Bone marrow (tissue), 2 donors: ENCODE data around the gene UBL3.

Source experiments
- DNase-seq, 2 donors: peaks; one replicate each; lab custom pipeline; 2025; lab: John Stamatoyannopoulos, UW

The UBL3 gene

DNA sequence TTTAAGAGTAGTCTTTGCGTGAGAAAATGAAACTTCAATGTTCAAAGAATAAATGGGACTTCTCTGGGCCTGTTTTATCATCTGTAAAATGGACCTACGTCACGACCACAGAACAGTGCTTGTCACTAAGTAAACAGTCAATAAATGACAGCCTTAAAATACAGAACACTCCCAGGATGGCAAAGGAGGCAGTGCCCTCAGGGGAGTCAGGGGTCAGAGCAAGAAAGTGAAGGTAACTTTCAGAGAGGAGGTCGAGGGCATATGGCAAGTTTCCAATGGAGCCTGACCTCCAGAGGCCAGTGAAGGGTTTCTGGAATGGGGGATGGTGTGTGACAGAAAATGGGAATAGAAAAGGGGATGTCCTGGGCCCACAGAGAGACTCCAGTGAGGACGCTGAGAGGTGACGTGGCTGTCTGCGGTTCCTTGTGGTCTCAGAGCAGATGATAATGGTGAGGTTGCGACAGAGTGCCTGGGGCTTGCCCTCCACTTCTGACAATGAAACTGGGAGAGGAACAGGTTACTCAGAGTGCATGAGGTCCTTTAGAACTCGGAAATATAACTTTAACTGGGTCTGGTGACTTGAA is 91.8 kb downstream of the UBL3 start:
- DNase-seq: peak; percentile 56 to 64

DNA sequence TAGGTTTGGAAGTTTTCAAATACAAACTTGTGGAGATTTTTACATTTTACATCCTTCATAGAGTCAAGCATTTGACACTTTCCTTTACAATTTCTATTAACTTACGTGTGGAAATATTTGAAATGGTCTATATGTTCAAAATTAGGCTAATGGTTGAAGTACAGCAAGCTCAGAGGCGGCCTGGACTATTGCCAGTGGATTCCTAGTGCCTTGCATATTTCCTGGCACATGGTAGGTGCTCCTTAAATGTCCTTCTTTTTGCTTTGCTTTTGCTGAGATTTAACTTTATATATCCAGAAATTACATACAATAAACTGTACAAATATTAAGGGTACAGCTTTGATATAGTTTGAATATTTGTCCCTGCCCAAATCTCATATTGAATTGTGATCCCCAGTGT is 93.9 kb downstream of the UBL3 start:
- no peak for DNase-seq

DNA sequence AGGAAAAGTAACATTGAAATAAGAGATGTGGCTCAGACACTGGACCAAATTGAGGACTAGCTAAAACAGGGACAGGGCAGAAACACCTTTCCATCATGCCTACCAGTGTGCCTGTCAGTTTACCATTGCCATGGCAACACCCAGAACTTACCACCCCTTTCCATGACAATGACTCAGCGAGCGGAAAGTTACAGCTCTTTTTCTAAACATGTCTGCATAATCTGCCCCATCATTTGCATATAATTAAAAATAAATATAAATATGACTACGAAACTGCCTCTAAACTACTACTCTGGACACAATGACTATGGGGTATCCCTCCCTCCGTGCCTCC is 96.0 kb downstream of the UBL3 start:
- DNase-seq: no peak

DNA sequence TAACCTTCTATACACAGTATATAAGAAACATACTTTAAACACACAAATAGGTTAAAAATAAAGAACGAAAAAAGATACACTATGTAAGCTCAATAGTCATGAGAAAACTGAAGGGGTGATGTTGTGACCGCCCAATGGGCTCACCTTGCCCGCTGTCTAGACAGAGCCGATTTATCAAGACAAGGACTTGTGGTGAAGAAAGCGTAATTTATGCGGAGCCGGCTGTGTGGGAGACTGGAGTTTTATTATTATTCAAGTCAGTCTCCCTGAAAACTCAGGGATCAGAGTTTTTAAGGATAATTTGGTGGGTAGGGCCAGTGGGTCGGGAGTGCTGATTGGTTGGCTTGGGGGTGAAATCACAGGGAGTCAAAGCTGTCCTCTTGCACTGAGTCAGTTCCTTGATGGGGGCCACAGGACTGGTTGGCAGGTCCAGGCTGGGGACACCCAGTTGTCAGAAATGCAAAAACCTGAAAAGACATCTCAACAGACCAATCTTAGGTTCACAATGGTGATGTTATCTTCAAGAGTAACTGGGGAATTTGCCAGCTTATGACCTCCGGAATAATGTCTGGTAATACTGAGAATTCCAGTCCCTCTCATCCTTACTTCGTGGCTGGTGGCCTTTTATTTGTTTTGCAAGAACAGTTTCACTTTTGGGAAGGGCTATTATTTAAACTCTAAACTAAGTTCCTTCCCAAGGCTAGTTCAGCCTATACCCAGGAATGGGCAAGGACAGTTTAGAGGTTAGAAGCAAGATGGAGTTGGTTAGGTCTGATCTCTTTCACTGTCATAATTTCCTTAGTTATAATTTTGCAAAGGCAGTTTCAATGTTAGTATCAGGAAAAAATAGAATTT is 96.6 kb downstream of the UBL3 start:
- no peak for DNase-seq

DNA sequence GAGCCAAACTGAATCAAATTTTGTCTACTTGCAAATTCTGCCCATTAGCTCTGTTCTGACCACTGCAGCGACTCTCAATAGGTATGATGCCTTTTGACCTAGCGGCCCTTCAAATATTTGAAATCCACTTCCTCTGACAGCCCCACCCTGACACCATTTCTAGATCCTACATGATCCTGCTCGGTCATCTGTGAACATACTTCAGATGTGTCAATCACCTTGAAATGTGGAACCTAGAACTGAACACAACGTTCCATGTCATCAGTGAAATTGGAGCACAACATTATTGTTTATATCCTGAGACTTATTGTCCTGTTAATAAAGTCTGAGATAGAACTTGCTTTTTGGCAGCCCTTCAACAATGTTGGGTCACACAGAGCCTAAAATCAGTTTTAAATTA is 98.2 kb downstream of the UBL3 start:
- no peak for DNase-seq

DNA sequence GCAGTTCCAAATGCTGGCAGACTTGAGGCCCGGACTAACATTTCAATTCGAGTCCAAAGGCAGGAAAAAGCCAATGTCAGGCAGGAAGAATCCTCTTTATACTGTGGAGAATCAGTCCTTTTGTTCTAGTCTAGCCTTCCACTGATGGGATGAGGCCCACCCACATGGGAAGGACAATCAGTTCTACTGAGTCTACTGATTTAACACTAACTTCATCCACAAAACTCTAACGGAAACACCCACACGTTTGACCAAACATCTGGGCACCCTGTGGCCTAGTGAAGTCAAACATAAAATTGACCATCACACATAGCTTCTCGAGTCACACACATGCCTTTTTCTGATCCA is 100.3 kb downstream of the UBL3 start:
- DNase-seq: no peak

DNA sequence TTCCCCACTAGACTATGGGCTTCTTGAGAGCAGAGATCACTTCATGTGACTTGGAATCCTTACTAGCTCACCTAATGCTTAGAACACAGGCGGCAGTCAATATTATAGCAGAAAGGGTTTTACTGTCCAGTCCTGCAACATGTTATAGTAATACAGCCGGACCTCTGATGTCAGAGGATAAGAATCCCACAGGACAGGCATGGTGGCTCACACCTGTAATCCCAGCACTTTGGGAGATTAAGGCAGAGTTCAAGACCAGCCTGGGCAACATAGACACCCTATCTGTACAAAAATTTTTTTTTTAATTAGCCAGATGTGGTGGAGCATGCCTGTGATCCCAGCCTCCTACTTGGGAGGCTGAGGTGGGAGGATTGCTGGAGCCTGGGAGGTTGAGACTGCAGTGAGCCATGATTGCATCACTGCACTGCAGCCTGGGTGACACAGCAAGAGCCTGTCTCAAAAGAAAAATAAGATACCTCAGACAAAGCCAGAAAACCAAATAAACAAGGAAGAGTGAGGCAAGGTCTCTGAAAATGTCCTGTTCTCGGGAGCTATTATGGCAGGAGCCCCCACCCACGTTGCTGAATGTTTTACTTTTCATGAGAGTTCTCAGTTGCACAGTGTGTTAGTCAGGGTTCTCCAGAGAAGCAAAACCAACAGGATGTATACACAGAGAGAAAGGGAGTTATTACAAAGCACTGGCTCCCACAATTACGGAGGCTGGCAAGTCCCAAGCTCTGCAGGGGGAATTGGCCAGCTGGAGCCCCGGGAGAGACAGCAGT is 100.8 kb downstream of the UBL3 start:
- DNase-seq: no peak

DNA sequence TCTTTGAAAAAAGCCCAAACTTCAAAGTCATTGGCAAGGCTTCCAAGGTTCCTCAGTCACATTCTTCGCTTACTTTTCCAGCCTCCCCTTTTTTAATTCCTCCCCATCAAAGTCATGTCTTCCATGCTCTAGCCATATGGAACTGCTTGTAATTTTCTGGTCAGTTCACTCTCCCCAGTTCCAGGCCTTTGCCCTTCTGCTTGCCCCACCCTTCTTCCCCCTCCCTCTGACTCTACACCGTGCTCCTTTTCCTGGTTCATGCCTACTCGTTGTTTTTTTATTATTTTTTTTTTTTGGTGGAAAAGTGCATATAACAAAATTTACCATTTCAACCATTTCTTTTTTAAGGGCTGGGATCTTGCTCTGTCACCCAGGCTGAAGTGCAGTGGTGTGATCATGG is 102.3 kb downstream of the UBL3 start:
- DNase-seq: no peak

DNA sequence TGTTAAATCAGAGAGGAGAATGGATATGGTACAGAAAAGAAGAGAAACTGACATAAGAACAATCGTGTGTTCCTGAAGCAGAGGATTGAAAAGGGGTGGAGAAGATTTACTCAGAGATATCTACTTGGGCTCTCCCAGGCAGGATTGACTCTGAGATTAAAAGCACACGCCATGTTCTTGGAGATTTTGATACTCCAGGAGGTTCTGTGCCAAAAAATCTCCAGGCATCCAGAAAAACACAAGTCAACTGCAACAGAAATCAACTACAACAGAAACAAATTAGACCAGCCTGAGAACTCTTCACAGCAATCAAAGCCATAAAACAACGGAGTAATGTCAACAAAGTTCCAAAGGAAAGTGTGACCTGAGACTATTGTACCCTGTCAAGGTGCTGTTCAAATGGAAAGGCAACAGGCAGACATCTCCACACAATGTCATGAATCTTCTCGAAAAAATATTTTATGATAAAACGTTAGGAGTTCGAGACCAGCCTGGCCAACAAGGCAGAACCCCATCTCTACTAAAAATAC is 104.2 kb downstream of the UBL3 start:
- no peak for DNase-seq

DNA sequence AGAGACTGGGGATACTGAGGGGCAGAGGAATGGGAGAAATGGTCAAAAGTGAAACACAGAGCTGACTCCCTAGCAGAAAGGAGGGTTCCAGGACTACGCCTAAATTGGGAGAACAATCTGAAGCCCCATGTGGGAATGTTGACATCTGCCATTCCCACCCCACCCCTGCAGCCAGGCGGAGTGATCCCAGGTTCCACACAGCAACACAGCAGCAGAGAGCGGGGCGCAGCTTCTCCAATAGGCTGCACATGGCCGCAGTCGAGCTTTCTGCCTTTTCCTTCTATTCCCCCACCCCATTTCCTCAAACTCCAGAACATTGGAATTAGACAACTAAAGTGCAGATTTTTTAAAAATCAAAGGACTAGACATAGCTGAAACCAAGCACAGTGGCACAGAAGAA is 104.7 kb downstream of the UBL3 start:
- DNase-seq: no peak

DNA sequence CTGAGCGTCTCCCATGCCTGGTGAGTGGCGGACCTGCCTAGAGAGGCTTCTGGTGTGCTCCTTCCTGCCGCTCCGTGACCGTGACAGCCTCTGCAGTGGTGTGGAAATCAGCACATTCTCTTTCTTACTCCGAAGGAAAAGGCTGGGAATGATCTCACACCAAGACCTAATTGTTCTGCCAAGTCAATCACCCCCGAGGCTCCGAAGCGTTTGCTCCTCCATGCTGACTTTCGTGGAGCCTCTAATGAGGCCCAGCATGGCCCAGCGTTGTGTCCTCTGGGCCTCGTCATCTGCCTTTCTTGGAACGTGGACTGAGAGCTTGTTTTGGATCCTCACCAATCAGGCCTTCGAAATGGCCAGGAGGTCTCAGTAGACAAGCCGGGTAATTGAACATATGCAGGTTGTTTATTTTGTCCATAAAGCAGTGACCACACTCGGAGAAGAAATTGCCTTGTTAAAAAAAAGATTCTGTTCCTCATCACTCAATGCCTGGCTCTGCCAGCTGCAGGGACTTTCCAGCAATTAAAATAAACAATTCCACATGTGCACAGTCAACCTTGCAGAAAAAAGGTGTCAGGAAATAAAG is 107.1 kb downstream of the UBL3 start:
- no peak for DNase-seq

DNA sequence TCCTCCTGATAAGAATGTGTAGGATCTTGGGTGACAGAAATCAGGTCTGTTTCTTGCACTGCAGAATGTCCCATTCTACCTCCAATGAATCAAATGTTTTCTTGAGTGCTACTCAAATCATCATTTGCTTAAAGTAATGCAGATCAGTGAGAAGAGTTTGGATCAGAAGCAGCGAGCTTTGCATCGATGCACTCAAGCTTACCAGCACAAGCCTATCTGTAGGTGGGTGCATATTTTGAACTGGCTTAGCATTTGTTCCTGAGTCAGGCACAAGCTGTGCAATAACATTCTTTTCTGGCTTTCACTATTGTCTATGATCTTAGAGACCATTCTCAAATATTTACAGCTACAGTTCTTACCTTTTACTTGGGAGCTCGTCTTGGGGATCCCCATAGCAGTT is 109.5 kb downstream of the UBL3 start:
- no peak for DNase-seq

DNA sequence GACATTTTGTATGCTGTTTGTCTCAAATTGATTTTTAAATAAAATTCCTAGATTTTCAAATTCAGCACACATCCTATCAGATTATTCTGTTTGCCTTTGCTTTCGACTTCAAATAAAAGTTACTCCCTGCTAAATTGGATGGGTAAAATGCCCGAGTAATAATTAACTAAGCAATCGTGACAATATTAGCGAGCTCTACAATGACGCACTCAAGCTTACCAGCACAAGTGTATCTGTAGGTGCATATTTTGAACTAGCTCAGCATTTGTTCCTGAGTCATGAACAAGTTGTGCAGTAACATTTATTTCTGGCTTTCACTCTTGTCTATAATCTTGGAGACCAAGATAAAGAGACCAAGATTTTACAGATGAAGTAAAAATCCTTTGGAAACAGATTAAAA is 113.4 kb downstream of the UBL3 start:
- no peak for DNase-seq

DNA sequence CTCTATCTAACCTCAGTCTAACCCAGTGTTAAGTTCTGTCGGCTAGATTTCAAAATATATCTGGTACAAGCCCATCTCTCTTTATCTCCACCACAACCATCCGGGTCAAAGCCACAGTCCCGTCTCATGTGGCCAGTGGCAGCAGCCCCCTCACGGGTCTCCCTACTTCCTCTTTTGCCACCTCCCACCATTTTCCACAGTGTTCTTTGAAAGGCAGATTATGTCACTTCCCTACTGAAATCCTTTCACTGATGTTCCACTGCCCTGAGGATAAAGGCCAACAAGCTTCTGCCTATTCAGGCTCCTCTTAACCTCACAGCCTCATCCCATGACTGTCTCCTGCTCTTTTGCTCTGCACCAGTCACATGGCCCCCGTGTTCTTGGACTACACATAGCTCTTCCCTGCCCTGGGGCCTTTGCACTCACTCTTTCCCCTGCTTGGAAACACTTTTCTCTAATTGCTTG is 117.2 kb downstream of the UBL3 start:
- peak in 1 of 2 donors; percentile 7 for DNase-seq

DNA sequence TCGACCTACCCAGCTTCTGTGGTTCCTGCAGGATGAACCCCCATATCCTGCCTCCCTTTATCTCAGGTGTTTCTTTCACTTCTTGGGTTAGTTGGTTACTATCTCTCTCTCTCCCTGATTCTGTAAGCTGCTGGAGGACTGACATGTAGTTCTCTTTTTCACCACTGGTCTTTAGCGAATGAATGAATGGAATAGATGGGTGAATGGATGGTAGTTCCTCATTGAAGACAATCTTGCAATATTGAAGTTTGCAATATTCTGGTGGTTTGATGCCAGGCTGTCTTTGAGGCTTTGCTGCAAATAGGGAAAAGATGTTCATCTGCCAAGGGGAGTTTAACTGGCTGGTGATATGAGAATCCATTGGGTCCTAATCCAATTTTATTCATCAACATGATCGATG is 120.2 kb downstream of the UBL3 start:
- DNase-seq: no peak

DNA sequence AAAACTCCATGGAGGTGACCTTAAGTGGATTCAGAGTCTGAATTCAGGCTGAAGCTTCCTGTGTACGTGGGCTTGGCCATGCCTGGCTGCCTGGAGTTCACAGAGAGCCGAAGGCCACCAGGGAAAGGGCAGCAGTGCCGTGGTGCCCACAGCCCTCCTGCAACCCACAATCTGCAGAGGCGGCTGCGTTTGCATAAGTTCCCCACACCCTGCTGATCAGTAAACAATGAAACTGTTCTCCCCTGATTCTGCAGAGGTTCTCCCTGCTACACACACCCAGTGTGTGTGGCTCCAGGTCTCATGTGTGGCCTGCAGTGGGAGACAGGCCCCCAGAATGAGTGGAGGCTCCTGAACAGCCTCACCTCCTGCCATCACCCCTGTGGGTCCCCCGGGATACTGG is 128.0 kb downstream of the UBL3 start:
- no peak for DNase-seq

DNA sequence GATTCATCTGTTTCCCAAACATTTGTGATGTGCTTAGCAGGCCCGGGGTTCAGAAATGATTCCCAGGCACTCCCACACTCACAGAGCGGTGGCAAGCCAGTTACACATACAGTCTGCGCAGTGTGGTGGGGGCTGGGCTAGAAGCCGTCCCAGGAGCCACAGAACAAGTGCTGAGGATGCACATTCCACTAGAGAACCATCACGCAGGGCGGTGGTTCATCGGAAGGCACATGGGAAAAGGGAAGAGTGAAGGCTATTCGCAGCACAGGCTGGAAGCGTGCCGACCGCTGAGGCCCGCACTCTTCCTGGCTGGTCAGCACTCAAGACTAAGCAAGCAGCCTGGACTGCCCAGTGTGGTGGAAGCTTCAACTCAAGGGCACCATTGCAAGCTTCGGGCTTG is 128.7 kb downstream of the UBL3 start:
- no peak for DNase-seq

DNA sequence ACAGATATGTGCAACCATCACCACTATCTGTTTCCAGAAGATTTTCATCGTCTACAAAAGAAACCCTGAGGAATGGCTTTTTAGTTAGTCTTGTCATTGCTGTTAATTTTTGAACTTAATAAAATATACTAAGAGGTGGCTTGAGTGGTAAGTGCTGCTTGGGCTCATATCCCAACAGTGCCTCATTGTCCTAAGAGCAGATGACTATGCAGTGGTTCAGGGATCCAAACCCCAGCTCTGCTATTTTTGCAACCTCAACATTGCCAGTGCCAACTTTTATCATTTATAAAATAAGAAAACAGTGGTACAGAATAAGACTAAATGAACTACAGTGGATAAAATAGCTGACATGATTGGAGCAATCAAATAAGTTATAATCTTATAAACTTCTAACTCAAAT is 131.7 kb downstream of the UBL3 start:
- DNase-seq: no peak

DNA sequence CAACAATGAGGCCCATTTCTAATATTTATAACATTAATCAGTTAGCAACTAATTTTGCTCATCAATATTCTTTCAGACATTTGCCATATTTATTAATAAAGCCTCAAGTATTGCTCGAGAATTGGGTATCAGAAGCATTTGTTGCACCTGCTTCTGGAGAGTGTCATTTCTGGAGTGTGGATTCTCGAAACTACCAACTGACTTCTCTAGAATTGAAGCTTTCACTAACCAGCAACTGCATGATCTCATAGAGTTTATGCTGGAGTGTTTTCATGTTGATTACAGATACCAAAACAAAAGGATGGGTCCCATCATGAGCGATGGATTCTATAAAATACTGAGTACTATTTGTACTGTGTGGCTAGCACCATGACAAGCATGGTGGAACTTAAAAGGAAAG is 133.9 kb downstream of the UBL3 start:
- DNase-seq: no peak
